Endodermal cell (in vitro differentiated cells): Measurements from ENCODE around the gene PLCB3. TPM values are rescaled to one million over a fixed set of nuclear protein-coding genes. Genes with fewer than 3 reads are reported as not detected.
A peak's percentile ranks its signal among the peaks of the same experiment; 100 is the strongest.

Source experiments
- DNase-seq: peaks from one replicate; pipeline ENCODE4 v3.0.0-alpha.2; 2017
- H3K27ac ChIP-seq: 2 replicates; pipeline ENCODE4 v1.5.1; 2013; ENCODE audit warnings: mild to moderate bottlenecking, low read depth, low read length, moderate library complexity
- H3K27me3 ChIP-seq: 2 replicates; pipeline ENCODE4 v1.6.1; 2013; ENCODE audit warnings: mild to moderate bottlenecking, low read length, moderate library complexity; ENCODE audit not compliant: insufficient read depth, control insufficient read depth, poor library complexity, severe bottlenecking
- H3K36me3 ChIP-seq: 2 replicates; pipeline ENCODE4 v1.7.0; 2013; ENCODE audit warnings: mild to moderate bottlenecking, low read length, moderate library complexity; ENCODE audit not compliant: control insufficient read depth, insufficient read depth
- H3K4me1 ChIP-seq: one replicate; pipeline ENCODE4 v1.7.0; 2013; ENCODE audit warnings: low read length; ENCODE audit not compliant: control insufficient read depth, insufficient read depth
- H3K4me3 ChIP-seq: 2 replicates; pipeline ENCODE4 v1.5.1; 2013; ENCODE audit warnings: mild to moderate bottlenecking, low read length, moderate library complexity
- H3K9ac ChIP-seq: 2 replicates; pipeline ENCODE4 v1.6.1; 2013; ENCODE audit warnings: mild to moderate bottlenecking, low read length, moderate library complexity; ENCODE audit not compliant: poor library complexity, severe bottlenecking; ENCODE audit errors: extremely low read depth
- H3K9me3 ChIP-seq: 2 replicates; pipeline ENCODE4 v1.6.1; 2013; ENCODE audit warnings: mild to moderate bottlenecking, low read length, moderate library complexity; ENCODE audit not compliant: control insufficient read depth
- H3K27ac Mint-ChIP-seq: 2 replicates; pipeline ENCODE4 v1.8.0; 2020; ENCODE audit warnings: mixed read lengths
- H3K27me3 Mint-ChIP-seq: 2 replicates; pipeline ENCODE4 v1.8.0; 2021; ENCODE audit warnings: mild to moderate bottlenecking, mixed read lengths; ENCODE audit not compliant: insufficient read depth
- H3K36me3 Mint-ChIP-seq: 2 replicates; pipeline ENCODE4 v1.8.0; 2020; ENCODE audit warnings: low read depth, mixed read lengths
- H3K4me1 Mint-ChIP-seq: 2 replicates; pipeline ENCODE4 v1.8.0; 2020; ENCODE audit warnings: mixed read lengths
- H3K4me3 Mint-ChIP-seq: 2 replicates; pipeline ENCODE4 v1.8.0; 2020; ENCODE audit warnings: mild to moderate bottlenecking, moderate library complexity, mixed read lengths
- H3K9me3 Mint-ChIP-seq: 2 replicates; pipeline ENCODE4 v1.8.0; 2020; ENCODE audit warnings: mild to moderate bottlenecking, mixed read lengths
- WGBS, 2 experiments: methylation state at CpG; one replicate each; pipeline versions ENCODE4 v1.1.5 to v1.1.7; 2013; ENCODE audit warnings: missing lambda C conversion rate in 2 of 2, mixed read lengths in 1 of 2; ENCODE audit not compliant: insufficient coverage in 1 of 2, insufficient read length in 1 of 2; 5-methylcytosine and 5-hydroxymethylcytosine counted together
- total RNA-seq, 2 donors: library from RNA; stranded (reverse); fragmentation: NEBNext Ultra II Directional in 1 of 2; extraction: Animal tissue kit (Norgen Biotek cat#: 25700) in 1 of 2; gene quantifications; 2 replicates in 1 of 2; 3 replicates in 1 of 2; pipeline ENCODE4 v1.2.1, GENCODE V29; 2021
- TF ChIP-seq, protein P1 (sequence below): fragments of 200-600 bp; sonication (generic); conservative IDR thresholded peaks from 2 replicates; pipeline ENCODE4 v1.5.0; 2021; ENCODE audit warnings: antibody characterized with exemption, mild to moderate bottlenecking

Gene PLCB3
- total RNA-seq, 2 donors from 2014 or later, result 75.0 to 83.2 TPM

DNA sequence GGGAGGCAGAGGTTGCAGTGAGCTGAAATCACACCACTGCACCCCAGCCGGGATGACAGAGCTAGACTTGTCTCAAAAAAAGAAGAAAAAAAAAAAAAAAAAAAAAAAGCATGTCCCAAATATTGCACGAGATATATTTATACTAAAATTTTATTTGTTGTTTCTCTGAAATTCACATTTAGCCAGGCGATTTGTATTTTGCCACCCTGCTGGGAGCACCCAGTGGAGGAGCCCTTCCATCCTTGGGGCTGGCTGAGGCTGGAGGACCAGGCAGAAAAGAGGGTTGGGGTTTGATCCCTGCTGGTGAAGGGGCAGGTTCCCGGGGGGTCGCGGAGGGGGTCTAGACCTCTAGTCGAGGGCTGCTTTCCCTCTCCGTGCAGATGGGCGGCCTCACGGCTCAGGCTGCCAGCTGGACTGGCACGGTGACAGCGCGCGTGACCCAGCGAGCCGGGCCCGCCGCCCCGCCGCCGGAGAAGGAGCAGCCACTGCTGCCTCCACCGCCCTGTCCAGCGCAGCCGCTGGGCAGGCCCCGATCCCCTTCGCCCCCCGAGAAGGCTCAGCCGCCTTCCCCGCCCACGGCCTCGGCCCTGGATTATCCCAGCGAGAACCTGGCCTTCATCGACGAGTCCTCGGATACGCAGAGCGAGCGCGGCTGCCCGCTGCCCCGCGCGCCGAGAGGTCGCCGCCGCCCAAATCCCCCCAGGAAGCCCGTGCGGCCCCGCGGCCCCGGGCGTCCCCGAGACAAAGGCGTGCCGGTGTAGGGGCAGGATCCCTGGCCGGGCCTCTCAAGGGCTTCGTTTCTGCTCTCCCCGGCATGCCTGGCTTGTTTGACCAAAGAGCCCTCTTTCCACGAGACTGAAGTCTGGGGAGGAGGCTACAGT, 47.9 kb downstream of the PLCB3 start:
- Mint-ChIP-seq H3K36me3 (no peaks in the 10 kb centered on the region), H3K4me1 (peaks cover 1% of the 10 kb centered on the region), H3K27me3 (peaks cover 83% of the 10 kb centered on the region), H3K27ac (no peak overlapping the region), H3K4me3 (peak overlapping the region; percentile 44), H3K9me3 (no peaks in the 10 kb centered on the region)
- TF ChIP-seq, protein P1, sequence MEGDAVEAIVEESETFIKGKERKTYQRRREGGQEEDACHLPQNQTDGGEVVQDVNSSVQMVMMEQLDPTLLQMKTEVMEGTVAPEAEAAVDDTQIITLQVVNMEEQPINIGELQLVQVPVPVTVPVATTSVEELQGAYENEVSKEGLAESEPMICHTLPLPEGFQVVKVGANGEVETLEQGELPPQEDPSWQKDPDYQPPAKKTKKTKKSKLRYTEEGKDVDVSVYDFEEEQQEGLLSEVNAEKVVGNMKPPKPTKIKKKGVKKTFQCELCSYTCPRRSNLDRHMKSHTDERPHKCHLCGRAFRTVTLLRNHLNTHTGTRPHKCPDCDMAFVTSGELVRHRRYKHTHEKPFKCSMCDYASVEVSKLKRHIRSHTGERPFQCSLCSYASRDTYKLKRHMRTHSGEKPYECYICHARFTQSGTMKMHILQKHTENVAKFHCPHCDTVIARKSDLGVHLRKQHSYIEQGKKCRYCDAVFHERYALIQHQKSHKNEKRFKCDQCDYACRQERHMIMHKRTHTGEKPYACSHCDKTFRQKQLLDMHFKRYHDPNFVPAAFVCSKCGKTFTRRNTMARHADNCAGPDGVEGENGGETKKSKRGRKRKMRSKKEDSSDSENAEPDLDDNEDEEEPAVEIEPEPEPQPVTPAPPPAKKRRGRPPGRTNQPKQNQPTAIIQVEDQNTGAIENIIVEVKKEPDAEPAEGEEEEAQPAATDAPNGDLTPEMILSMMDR, result no peak
- no peaks in the 10 kb centered on the region for H3K4me1 ChIP-seq
- DNase-seq, result no peak
- H3K9me3 ChIP-seq, result no peaks in the 10 kb centered on the region
- WGBS, 2 experiments, result 10 to 13% methylated on average over 54 to 59 of the region's 60 CpGs
- H3K27me3 ChIP-seq, result peaks cover 85% of the 10 kb centered on the region
- no peak overlapping the region for H3K4me3 ChIP-seq
- no peak overlapping the region for H3K27ac ChIP-seq
- H3K9ac ChIP-seq, result no peak overlapping the region
- H3K36me3 ChIP-seq, result no peaks in the 10 kb centered on the region

DNA sequence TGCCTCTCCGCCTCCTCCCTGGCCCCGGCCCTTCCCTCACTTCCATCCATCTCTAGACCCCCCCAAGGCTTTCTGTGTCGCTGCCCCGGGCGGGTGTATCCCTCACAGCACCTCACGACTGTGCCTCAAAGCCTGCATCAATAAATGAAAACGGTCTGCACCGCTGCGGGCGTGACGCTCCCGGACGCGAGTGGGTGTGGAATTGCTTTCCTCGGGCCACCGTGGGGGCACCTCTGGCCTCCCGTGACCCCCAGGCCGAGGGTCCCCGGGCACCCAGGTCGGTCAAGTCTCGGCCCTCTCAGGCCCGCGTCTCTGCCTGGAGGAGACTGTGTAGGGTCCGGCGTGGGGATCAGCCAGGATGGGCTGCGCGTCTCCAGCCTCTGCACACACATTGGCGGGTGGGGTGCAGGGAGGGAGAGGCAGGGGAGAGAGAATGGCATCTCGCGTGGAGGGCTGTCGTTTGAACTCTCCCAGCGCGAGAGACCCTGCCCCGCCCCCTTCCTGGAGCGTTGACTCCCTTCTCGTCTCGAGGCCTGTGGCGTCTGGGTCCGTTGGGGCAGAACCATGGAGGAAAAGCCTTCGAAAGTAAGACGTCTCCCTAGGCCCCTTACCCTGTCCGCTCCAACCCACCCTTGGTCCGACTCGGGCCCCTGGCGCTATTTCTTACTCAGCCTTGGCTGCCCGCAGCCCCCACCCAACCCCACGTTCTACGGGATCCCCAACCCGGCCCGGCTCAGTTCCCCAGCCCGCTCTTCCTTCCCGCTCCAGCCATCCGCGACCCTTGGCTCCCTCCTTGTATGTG, 48.7 kb downstream of the PLCB3 start, which contains the start of gene CATSPERZ:
TSS of gene CATSPERZ (plus strand) at position 512 of the 802 bp plus-strand sequence. CDS start at position 565, 53 bp downstream.
- peak; percentile 74 for DNase-seq
- Mint-ChIP-seq H3K27me3 (peaks cover 75% of the 10 kb centered on the region), H3K36me3 (no peaks in the 10 kb centered on the region), H3K4me3 (peak within 1 kb of the TSS; percentile 44), H3K9me3 (no peaks in the 10 kb centered on the region), H3K4me1 (peaks cover 2% of the 10 kb centered on the region), H3K27ac (no peak within 1 kb of the TSS)
- 11 to 15% methylated on average over 28 to 54 of the region's 54 CpGs for WGBS, 2 experiments
- Histone ChIP-seq H3K4me3 (peak within 1 kb of the TSS; percentile 30), H3K4me1 (no peaks in the 10 kb centered on the region), H3K9me3 (no peaks in the 10 kb centered on the region), H3K9ac (no peak within 1 kb of the TSS), H3K36me3 (no peaks in the 10 kb centered on the region), H3K27me3 (peaks cover 76% of the 10 kb centered on the region), H3K27ac (no peak within 1 kb of the TSS)
- TF ChIP-seq, protein P1, result no peak

DNA sequence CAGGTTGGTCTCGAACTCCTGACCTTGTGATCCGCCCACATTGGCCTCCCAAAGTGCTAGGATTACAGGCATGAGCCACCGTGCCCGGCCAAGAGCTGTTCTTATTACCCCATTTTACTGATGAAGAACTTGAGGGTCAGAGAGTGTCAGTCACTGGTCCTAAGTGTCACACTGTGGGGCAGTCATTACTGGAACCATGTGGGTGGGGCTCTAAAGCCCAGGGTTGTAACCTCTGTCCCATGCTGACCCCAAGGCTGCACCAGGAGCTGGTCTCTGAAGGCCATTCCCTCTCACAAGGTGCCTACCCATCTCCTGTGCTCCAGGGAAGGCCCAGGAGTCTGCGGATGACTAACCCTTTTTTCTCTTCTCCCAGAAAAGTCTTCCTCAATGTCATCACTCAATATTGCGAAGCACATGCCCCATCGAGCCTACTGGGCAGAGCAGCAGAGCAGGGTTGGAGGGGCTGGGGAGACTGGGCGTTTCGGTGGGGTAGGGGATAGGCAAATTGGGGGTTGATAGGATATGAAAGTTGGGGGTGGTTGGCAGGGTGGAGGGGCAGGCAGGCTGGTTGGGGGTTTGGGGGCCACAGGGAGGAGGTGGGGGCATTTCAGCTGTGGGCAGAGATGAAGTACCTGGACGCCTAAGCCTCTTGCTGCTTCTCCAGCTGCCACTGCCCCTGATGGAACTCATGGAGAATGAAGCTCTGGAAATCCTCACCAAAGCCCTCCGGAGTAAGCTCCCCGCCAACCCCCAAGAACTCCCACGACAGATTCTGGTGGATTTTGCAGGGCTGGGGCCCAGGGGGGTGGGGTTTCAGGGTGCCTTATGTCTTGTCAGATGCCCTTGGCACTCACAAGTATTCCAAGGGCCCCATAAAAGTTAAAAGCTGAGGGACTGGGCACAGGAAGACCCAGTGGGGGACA, 52.0 kb downstream of the PLCB3 start:
- Histone ChIP-seq H3K9ac (no peak overlapping the region), H3K27me3 (peaks cover 43% of the 10 kb centered on the region), H3K4me1 (no peaks in the 10 kb centered on the region), H3K9me3 (no peaks in the 10 kb centered on the region), H3K4me3 (no peak overlapping the region), H3K27ac (no peak overlapping the region), H3K36me3 (peaks cover 4% of the 10 kb centered on the region)
- no peak overlapping the region for H3K4me3 Mint-ChIP-seq
- whole genome bisulfite sequencing, 2 experiments, result 89 to 92% methylated on average over 7 to 13 of the region's 13 CpGs
- peaks cover 4% of the 10 kb centered on the region for H3K36me3 Mint-ChIP-seq
- no peak overlapping the region for H3K27ac Mint-ChIP-seq
- peaks cover 42% of the 10 kb centered on the region for H3K27me3 Mint-ChIP-seq
- H3K9me3 Mint-ChIP-seq, result no peaks in the 10 kb centered on the region
- TF ChIP-seq, protein P1, result no peak
- H3K4me1 Mint-ChIP-seq, result peaks cover 8% of the 10 kb centered on the region
- no peak for DNase-seq
